ENCODE results near the gene STAM. TPM values are rescaled to one million over a fixed set of nuclear protein-coding genes. Genes with fewer than 3 reads are reported as not detected.
"Not testable (repeated sequence)": the region's sequence is repeated elsewhere in the genome, so short reads cannot be mapped to it uniquely, and the experiment has no call there.

STAM gene
- total and polyA plus RNA-seq, 4 donors: 11.9 to 76.8 (median 20.5) TPM

DNA sequence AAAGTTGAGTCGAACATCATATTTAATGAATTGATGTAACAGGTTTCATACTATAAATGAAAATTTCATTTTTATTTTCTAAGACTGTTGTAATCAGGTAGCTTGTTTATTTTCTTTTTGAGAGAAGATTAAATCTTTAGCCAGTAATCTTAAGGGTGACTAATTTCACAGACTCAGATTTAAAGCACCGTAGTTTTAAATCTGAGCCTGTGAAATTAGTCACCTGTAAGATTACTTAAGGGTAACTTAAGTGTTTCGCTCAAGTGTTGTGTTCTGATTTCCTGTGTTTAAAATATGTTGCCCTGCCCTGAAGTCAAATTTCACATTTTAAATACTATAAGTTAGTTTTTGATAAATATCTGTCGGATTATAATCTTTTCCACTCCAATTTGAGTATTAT, 72.2 kb downstream of the STAM start:
- WGBS, 2 donors: 76 to 91% methylated on average over 4 of the region's 4 CpGs

DNA sequence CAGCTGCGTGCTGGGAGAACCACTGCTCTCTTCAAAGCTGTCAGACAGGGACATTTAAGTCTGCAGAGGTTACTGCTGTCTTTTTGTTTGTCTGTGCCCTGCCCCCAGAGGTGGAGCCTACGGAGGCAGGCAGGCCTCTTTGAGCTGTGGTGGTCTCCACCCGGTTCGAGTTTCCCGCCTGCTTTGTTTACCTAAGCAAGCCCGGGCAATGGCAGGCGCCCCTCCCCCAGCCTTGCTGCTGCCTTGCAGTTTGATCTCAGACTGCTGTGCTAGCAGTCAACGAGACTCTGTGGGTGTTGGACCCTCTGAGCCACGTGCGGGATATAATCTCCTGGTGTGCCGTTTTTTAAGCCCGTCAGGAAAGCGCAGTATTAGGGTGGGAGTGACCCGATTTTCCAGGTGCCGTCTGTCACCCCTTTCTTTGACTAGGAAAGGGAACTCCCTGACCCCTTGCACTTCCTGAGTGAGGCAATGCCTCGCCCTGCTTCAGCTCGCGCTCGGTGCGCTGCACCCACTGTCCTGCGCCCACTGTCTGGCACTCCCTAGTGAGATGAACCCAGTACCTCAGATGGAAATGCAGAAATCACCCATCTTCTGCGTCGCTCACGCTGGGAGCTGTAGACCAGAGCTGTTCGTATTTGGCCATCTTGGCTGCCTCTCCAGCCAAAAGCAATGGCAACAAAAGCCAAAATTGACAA, 78.5 kb downstream of the STAM start:
- WGBS, 2 donors: 90 to 92% methylated on average over 23 to 24 of the region's 25 CpGs
- DNase-seq; H3K9ac ChIP-seq (ENCODE audit: insufficient read depth in 1 of 2, low read length in 2 of 2); H3K9me3 ChIP-seq (ENCODE audit: control insufficient read depth in 4 of 4, insufficient read depth in 3 of 4, low read length in 3 of 4); ATAC-seq (ENCODE audit: insufficient read depth, low FRiP score); H3K4me3 ChIP-seq; H3K4me1 ChIP-seq (ENCODE audit: control insufficient read depth in 5 of 5, insufficient read depth in 5 of 5, low read length in 5 of 5); H3K27me3 ChIP-seq (ENCODE audit: control insufficient read depth in 3 of 3, insufficient read depth in 3 of 3, low read length in 2 of 3); H3K36me3 ChIP-seq (ENCODE audit: control insufficient read depth in 4 of 4, insufficient read depth in 4 of 4, low read length in 4 of 4); H3K27ac ChIP-seq (ENCODE audit: low read depth in 1 of 2, low read length in 1 of 2): not testable (repeated sequence)

More for the DNA sequence above, 72.2 kb downstream of the STAM start:
- peaks cover 10 to 33% (median 20%) of the 10 kb centered on the region in 4 donors for H3K36me3 ChIP-seq (ENCODE audit: control insufficient read depth in 4 of 4, insufficient read depth in 4 of 4, low read length in 4 of 4)
- peaks cover 0 to 7% (median 0%) of the 10 kb centered on the region in 5 donors for H3K4me1 ChIP-seq (ENCODE audit: control insufficient read depth in 5 of 5, insufficient read depth in 5 of 5, low read length in 5 of 5)
- no peaks in the 10 kb centered on the region for H3K27me3 ChIP-seq (ENCODE audit: control insufficient read depth in 3 of 3, insufficient read depth in 3 of 3, low read length in 2 of 3)
- H3K4me3 ChIP-seq: no peak overlapping the region
- TF ChIP-seq, protein P1, sequence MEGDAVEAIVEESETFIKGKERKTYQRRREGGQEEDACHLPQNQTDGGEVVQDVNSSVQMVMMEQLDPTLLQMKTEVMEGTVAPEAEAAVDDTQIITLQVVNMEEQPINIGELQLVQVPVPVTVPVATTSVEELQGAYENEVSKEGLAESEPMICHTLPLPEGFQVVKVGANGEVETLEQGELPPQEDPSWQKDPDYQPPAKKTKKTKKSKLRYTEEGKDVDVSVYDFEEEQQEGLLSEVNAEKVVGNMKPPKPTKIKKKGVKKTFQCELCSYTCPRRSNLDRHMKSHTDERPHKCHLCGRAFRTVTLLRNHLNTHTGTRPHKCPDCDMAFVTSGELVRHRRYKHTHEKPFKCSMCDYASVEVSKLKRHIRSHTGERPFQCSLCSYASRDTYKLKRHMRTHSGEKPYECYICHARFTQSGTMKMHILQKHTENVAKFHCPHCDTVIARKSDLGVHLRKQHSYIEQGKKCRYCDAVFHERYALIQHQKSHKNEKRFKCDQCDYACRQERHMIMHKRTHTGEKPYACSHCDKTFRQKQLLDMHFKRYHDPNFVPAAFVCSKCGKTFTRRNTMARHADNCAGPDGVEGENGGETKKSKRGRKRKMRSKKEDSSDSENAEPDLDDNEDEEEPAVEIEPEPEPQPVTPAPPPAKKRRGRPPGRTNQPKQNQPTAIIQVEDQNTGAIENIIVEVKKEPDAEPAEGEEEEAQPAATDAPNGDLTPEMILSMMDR (IDR thresholded peaks at IDR 0.05; ENCODE audit: control extremely low read depth, extremely low read depth): no peak
- no peak overlapping the region for H3K27ac ChIP-seq (ENCODE audit: low read depth in 1 of 2, low read length in 1 of 2)
- no peak for ATAC-seq (ENCODE audit: insufficient read depth, low FRiP score)
- DNase-seq: no peak
- no peaks in the 10 kb centered on the region for H3K9me3 ChIP-seq (ENCODE audit: control insufficient read depth in 4 of 4, insufficient read depth in 3 of 4, low read length in 3 of 4)
- no peak overlapping the region for H3K9ac ChIP-seq (ENCODE audit: insufficient read depth in 1 of 2, low read length in 2 of 2)

DNA sequence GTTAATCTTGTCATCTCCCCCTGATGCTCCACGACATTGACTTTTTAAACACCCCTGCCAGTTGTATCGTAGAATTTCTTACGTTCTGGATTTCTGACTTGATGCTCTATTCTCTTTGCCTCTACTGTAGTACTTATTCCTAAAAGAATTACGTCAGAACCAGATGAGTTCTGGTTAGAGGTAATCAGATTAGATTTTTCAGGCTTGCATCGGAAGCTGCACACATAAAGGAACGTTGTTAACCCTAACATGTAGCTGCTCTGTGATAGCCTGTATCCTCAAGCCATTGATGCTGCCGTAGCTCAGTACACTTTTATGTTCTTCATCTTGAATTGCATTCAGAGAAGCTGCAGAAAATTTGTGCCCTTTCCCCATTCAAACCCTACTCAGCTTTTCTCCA, 81.8 kb downstream of the STAM start:
- WGBS, 2 donors: 78% methylated on average over 7 of the region's 7 CpGs
- peaks cover 0 to 32% (median 0%) of the 10 kb centered on the region in 5 donors for H3K4me1 ChIP-seq (ENCODE audit: control insufficient read depth in 5 of 5, insufficient read depth in 5 of 5, low read length in 5 of 5)
- no peak overlapping the region for H3K4me3 ChIP-seq
- H3K36me3 ChIP-seq (ENCODE audit: control insufficient read depth in 4 of 4, insufficient read depth in 4 of 4, low read length in 4 of 4): peaks cover 0 to 4% (median 2%) of the 10 kb centered on the region in 4 donors
- H3K9me3 ChIP-seq (ENCODE audit: control insufficient read depth in 4 of 4, insufficient read depth in 3 of 4, low read length in 3 of 4): no peaks in the 10 kb centered on the region
- H3K27ac ChIP-seq (ENCODE audit: low read depth in 1 of 2, low read length in 1 of 2): no peak overlapping the region
- H3K27me3 ChIP-seq (ENCODE audit: control insufficient read depth in 3 of 3, insufficient read depth in 3 of 3, low read length in 2 of 3): no peaks in the 10 kb centered on the region
- ATAC-seq (ENCODE audit: insufficient read depth, low FRiP score) (no peak), DNase-seq (no peak)
- TF ChIP-seq, protein P1 (IDR thresholded peaks at IDR 0.05; ENCODE audit: control extremely low read depth, extremely low read depth): no peak
- no peak overlapping the region for H3K9ac ChIP-seq (ENCODE audit: insufficient read depth in 1 of 2, low read length in 2 of 2)

DNA sequence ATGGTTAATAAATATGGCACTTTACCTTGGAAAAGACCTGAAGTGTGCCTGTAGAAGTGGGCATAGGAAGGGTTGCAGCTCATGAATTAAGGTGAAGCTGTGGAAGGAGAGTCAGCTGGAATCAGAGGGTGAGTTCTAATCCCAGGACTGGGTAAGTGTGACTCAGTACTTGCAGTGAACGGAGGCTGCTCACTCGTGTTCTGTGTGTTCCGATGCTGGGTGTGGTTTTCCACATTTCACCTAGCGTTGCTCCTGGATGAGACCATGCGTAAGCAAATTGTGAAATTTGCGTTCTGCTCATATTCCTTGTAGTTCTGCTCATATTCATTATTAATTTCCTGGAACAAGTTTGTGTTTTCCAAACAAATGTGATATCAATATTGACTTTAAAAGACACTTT, 85.7 kb downstream of the STAM start:
- Histone ChIP-seq H3K36me3 (ENCODE audit: control insufficient read depth in 4 of 4, insufficient read depth in 4 of 4, low read length in 4 of 4) (no peaks in the 10 kb centered on the region), H3K27me3 (ENCODE audit: control insufficient read depth in 3 of 3, insufficient read depth in 3 of 3, low read length in 2 of 3) (no peaks in the 10 kb centered on the region), H3K4me3 (no peak overlapping the region), H3K9ac (ENCODE audit: insufficient read depth in 1 of 2, low read length in 2 of 2) (no peak overlapping the region), H3K4me1 (ENCODE audit: control insufficient read depth in 5 of 5, insufficient read depth in 5 of 5, low read length in 5 of 5) (peaks cover 0 to 32% (median 0%) of the 10 kb centered on the region in 5 donors), H3K9me3 (ENCODE audit: control insufficient read depth in 4 of 4, insufficient read depth in 3 of 4, low read length in 3 of 4) (no peaks in the 10 kb centered on the region), H3K27ac (ENCODE audit: low read depth in 1 of 2, low read length in 1 of 2) (no peak overlapping the region)
- 89% methylated on average over 6 of the region's 6 CpGs for WGBS, 2 donors
- TF ChIP-seq, protein P1 (IDR thresholded peaks at IDR 0.05; ENCODE audit: control extremely low read depth, extremely low read depth): no peak
- ATAC-seq (ENCODE audit: insufficient read depth, low FRiP score) (no peak), DNase-seq (no peak)
